ENCODE data around the gene CLK3. TPM values are rescaled to one million over a fixed set of nuclear protein-coding genes. Genes with fewer than 3 reads are reported as not detected.

The CLK3 gene
- total and polyA plus RNA-seq, 2 donors (not counting 3 experiments of a cell fraction or from before 2014, with no cell fraction given), result 75.5 to 121 TPM

DNA sequence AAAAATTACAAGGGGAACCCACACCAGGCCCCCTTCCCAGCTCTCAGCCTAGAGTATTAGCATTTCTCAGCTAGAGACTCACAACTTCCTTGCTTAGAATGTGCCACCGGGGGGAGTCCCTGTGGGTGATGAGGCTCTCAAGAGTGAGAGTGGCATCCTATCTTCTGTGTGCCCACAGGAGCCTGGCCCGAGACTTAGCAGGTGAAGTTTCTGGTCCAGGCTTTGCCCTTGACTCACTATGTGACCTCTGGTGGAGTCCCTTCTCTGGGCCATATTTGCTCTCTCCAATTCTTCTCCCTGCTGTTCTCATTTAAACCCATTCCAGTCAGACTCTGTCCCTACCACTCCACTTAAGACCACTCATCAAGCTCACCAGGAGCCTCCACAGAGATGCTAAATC is 18.1 kb downstream of the CLK3 start:
- dilution Hi-C loops (cut with MboI; ENCODE audit: extremely low pct_ligation_motif_present, low sequenced_read_pairs) (loop anchor here (25.0 kb wide), 1 partner anchor 129 kb away; no protein-coding TSS in a partner anchor), intact Hi-C loops (cut with micrococcal nuclease) (no loop called here)
- Histone ChIP-seq H3K27me3 (ENCODE audit: control insufficient read depth in 2 of 2, insufficient read depth in 2 of 2, low read length in 2 of 2) (no peaks in the 10 kb centered on the region), H2AFZ (ENCODE audit: low read depth, low read length) (no peak overlapping the region), H3K9me3 (replicated peaks; ENCODE audit: control insufficient read depth, insufficient read depth, low read length) (no peaks in the 10 kb centered on the region), H3K4me1 (ENCODE audit: control insufficient read depth, extremely low read depth, insufficient read depth, low read length) (no peaks in the 10 kb centered on the region), H3K4me3 (replicated peaks in 1 of 3; ENCODE audit: insufficient read depth in 1 of 3, low read depth in 1 of 3, low read length in 3 of 3) (no peak overlapping the region), H4K20me1 (replicated peaks; ENCODE audit: control insufficient read depth, extremely low read depth, insufficient read depth, low read length) (no peaks in the 10 kb centered on the region), H3K4me2 (ENCODE audit: insufficient read depth, low read length) (no peak overlapping the region), H3K9me1 (replicated peaks; ENCODE audit: control insufficient read depth, extremely low read depth, insufficient read depth, low read length) (no peaks in the 10 kb centered on the region), H3K36me3 (ENCODE audit: control insufficient read depth in 2 of 2, extremely low read depth in 1 of 2, insufficient read depth in 2 of 2, low read length in 2 of 2) (peaks cover 6 to 40% of the 10 kb centered on the region in 2 experiments), H3K79me2 (ENCODE audit: control insufficient read depth, insufficient read depth, low read length) (no peaks in the 10 kb centered on the region), H3K9ac (replicated peaks; ENCODE audit: extremely low read depth, insufficient read depth, low read length) (no peak overlapping the region), H3K27ac (ENCODE audit: insufficient read depth, low read depth, low read length) (no peak overlapping the region)
- ChIA-PET CTCF (interaction anchor here (1.1 to 18.1 kb wide), 16 partner anchors 14 to 321 kb away, joined by 3 to 696 read pairs (median 6); no protein-coding TSS in a partner anchor), POLR2A (no interaction called here)
- DNase-seq (ENCODE audit: low read depth, low spot score) (no peak), FAIRE-seq (no peak)
- no peak for TF ChIP-seq FOS (IDR thresholded peaks at IDR 0.05; ENCODE audit: borderline replicate concordance, insufficient read depth, low read length)
- no peak for TF ChIP-seq JUN (IDR thresholded peaks at IDR 0.05; ENCODE audit: borderline replicate concordance, insufficient read depth, insufficient read length, low read depth)
- TF ChIP-seq POLR2AphosphoS5 (IDR thresholded peaks at IDR 0.05; ENCODE audit: insufficient read depth, low read depth, low read length), result no peak
- TF ChIP-seq GATA2 (IDR thresholded peaks at IDR 0.05; ENCODE audit: insufficient read depth, insufficient read length, low read depth, low read length), result no peak
- TF ChIP-seq, protein P1, sequence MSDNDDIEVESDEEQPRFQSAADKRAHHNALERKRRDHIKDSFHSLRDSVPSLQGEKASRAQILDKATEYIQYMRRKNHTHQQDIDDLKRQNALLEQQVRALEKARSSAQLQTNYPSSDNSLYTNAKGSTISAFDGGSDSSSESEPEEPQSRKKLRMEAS (IDR thresholded peaks at IDR 0.05; ENCODE audit: insufficient read depth, insufficient read length), result no peak
- no peak for TF ChIP-seq MYC (IDR thresholded peaks at IDR 0.05; ENCODE audit: low read depth, low read length)
- TF ChIP-seq, protein P2, sequence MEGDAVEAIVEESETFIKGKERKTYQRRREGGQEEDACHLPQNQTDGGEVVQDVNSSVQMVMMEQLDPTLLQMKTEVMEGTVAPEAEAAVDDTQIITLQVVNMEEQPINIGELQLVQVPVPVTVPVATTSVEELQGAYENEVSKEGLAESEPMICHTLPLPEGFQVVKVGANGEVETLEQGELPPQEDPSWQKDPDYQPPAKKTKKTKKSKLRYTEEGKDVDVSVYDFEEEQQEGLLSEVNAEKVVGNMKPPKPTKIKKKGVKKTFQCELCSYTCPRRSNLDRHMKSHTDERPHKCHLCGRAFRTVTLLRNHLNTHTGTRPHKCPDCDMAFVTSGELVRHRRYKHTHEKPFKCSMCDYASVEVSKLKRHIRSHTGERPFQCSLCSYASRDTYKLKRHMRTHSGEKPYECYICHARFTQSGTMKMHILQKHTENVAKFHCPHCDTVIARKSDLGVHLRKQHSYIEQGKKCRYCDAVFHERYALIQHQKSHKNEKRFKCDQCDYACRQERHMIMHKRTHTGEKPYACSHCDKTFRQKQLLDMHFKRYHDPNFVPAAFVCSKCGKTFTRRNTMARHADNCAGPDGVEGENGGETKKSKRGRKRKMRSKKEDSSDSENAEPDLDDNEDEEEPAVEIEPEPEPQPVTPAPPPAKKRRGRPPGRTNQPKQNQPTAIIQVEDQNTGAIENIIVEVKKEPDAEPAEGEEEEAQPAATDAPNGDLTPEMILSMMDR (IDR thresholded peaks at IDR 0.05; ENCODE audit: extremely low read depth in 1 of 2, insufficient read depth in 1 of 2, low read depth in 1 of 2, low read length in 2 of 2), result no peak
- TF ChIP-seq EZH2 (IDR thresholded peaks at IDR 0.05; ENCODE audit: borderline replicate concordance, low read depth, low read length, severe bottlenecking), result no peak
- TF ChIP-seq POLR2A (IDR thresholded peaks at IDR 0.05; ENCODE audit: low read depth, low read length), result no peak
- BruUV-seq (replicated peaks), result no TSS peak

All from endothelial cell of umbilical vein (primary cell).